Neural progenitor cell (in vitro differentiated cells): ENCODE data around the gene ARPC5. TPM values are rescaled to one million over a fixed set of nuclear protein-coding genes. Genes with fewer than 3 reads are reported as not detected.

ENCODE experiments used
- DNase-seq: peaks from one replicate; pipeline ENCODE4 v3.0.0-alpha.2; 2016; ENCODE audit warnings: low spot score
- H2AFZ ChIP-seq: fragments of 200-600 bp; sonication (generic); replicated peaks from 2 replicates; pipeline ENCODE4 v1.6.1; 2016; ENCODE audit warnings: antibody characterized with exemption
- H3F3A ChIP-seq: fragments of 200-600 bp; sonication (generic); 2 replicates; pipeline ENCODE4 v1.6.1; 2016; ENCODE audit warnings: antibody characterized with exemption, low read depth
- H3K27ac ChIP-seq: fragments of 200-600 bp; sonication (generic); 2 replicates; pipeline ENCODE4 v1.5.1; 2016; ENCODE audit warnings: mild to moderate bottlenecking
- H3K27me3 ChIP-seq: fragments of 200-600 bp; sonication (generic); 2 replicates; pipeline ENCODE4 v1.6.1; 2016; ENCODE audit warnings: mild to moderate bottlenecking, moderate library complexity
- H3K36me3 ChIP-seq: fragments of 200-600 bp; sonication (generic); 2 replicates; pipeline ENCODE4 v1.5.1; 2016
- H3K4me1 ChIP-seq: fragments of 200-600 bp; sonication (generic); 2 replicates; pipeline ENCODE4 v1.6.1; 2016; ENCODE audit warnings: mixed run types
- H3K4me2 ChIP-seq: fragments of 200-600 bp; sonication (generic); 2 replicates; pipeline ENCODE4 v1.6.1; 2016
- H3K4me3 ChIP-seq: fragments of 200-600 bp; sonication (generic); 2 replicates; pipeline ENCODE4 v1.5.1; 2016
- H3K79me2 ChIP-seq: fragments of 200-600 bp; sonication (generic); 2 replicates; pipeline ENCODE4 v1.6.1; 2016; ENCODE audit warnings: low read depth
- H3K9ac ChIP-seq: fragments of 200-600 bp; sonication (generic); 2 replicates; pipeline ENCODE4 v1.6.1; 2016
- H3K9me3 ChIP-seq: fragments of 200-600 bp; sonication (generic); 2 replicates; pipeline ENCODE4 v1.5.1; 2016; ENCODE audit warnings: low read depth
- H4K20me1 ChIP-seq: fragments of 200-600 bp; sonication (generic); 2 replicates; pipeline ENCODE4 v1.6.1; 2016; ENCODE audit warnings: low read depth
- H3K27ac Mint-ChIP-seq: 3 replicates; pipeline ENCODE4 v1.8.0; 2021; ENCODE audit warnings: mixed read lengths
- H3K27me3 Mint-ChIP-seq: 2 replicates; pipeline ENCODE4 v1.8.0; 2022; ENCODE audit warnings: low read depth, mild to moderate bottlenecking, inconsistent platforms, moderate library complexity, mixed read lengths; ENCODE audit not compliant: insufficient read depth
- H3K36me3 Mint-ChIP-seq: 3 replicates; pipeline ENCODE4 v1.8.0; 2021; ENCODE audit warnings: mixed read lengths
- H3K4me1 Mint-ChIP-seq: 3 replicates; pipeline ENCODE4 v1.8.0; 2021; ENCODE audit warnings: mixed read lengths
- H3K4me3 Mint-ChIP-seq: 3 replicates; pipeline ENCODE4 v1.8.0; 2021; ENCODE audit warnings: mild to moderate bottlenecking, moderate library complexity, mixed read lengths
- H3K9me3 Mint-ChIP-seq: 3 replicates; pipeline ENCODE4 v1.8.0; 2020; ENCODE audit warnings: mixed read lengths
- CTCF ChIP-seq: fragments of 200-600 bp; sonication (generic); IDR thresholded peaks from 2 replicates; pipeline ENCODE4 v1.5.1; 2017; ENCODE audit warnings: antibody characterized with exemption, mild to moderate bottlenecking
- EZH2 ChIP-seq: fragments of 200-600 bp; sonication (generic); IDR thresholded peaks from 2 replicates; pipeline ENCODE4 v1.6.1; 2017; ENCODE audit warnings: antibody characterized with exemption, mild to moderate bottlenecking, moderate library complexity
- EZH2phosphoT487 ChIP-seq: fragments of 200-600 bp; sonication (generic); IDR thresholded peaks from 2 replicates; pipeline ENCODE4 v1.6.1; 2017; ENCODE audit warnings: antibody characterized with exemption
- total RNA-seq: library from RNA; depleted of rRNA; stranded (reverse); fragments of >200 nt; gene quantifications from 2 replicates; pipeline ENCODE4 v1.2.3, GENCODE V29; 2015; ENCODE audit warnings: low replicate concordance

The ARPC5 gene
- total RNA-seq, 1 donor from 2014 or later: 131 TPM

- no peak overlapping the region for H3K4me3 Mint-ChIP-seq
- Histone ChIP-seq H3F3A (no peaks in the 10 kb centered on the region), H2AFZ (no peak overlapping the region), H3K79me2 (no peaks in the 10 kb centered on the region), H3K4me2 (no peak overlapping the region), H3K36me3 (no peaks in the 10 kb centered on the region), H3K9ac (no peak overlapping the region), H3K4me3 (no peak overlapping the region), H3K27me3 (no peaks in the 10 kb centered on the region), H3K27ac (no peak overlapping the region), H3K9me3 (no peaks in the 10 kb centered on the region), H4K20me1 (no peaks in the 10 kb centered on the region), H3K4me1 (no peaks in the 10 kb centered on the region)
- no peaks in the 10 kb centered on the region for H3K27me3 Mint-ChIP-seq
- no peaks in the 10 kb centered on the region for H3K4me1 Mint-ChIP-seq
- H3K36me3 Mint-ChIP-seq: peaks cover 9% of the 10 kb centered on the region
- H3K9me3 Mint-ChIP-seq: peaks cover 15% of the 10 kb centered on the region
- TF ChIP-seq EZH2 (no peak), CTCF (no peak), EZH2phosphoT487 (no peak)
- DNase-seq: no peak
- no peak overlapping the region for H3K27ac Mint-ChIP-seq
Measured at GRCh38 chr1:183670169-183670568, 34.6 kb upstream of the ARPC5 start.

- Histone ChIP-seq H3K27ac (no peak overlapping the region), H3K9me3 (no peaks in the 10 kb centered on the region), H3K9ac (no peak overlapping the region), H3K27me3 (no peaks in the 10 kb centered on the region), H4K20me1 (no peaks in the 10 kb centered on the region), H3K4me1 (no peaks in the 10 kb centered on the region), H3F3A (no peaks in the 10 kb centered on the region), H3K4me2 (no peak overlapping the region), H2AFZ (no peak overlapping the region), H3K79me2 (no peaks in the 10 kb centered on the region), H3K4me3 (no peak overlapping the region), H3K36me3 (no peaks in the 10 kb centered on the region)
- no peak for DNase-seq
- TF ChIP-seq CTCF: no peak
- TF ChIP-seq EZH2phosphoT487: no peak
- TF ChIP-seq EZH2: no peak
- H3K4me3 Mint-ChIP-seq: no peak overlapping the region
- peaks cover 1% of the 10 kb centered on the region for H3K36me3 Mint-ChIP-seq
- H3K9me3 Mint-ChIP-seq: peaks cover 5% of the 10 kb centered on the region
- no peak overlapping the region for H3K27ac Mint-ChIP-seq
- peaks cover 18% of the 10 kb centered on the region for H3K4me1 Mint-ChIP-seq
- H3K27me3 Mint-ChIP-seq: peaks cover 3% of the 10 kb centered on the region
Measured at GRCh38 chr1:183656355-183656754, 20.8 kb upstream of the ARPC5 start.

GRCh38 chr1:183655562-183656075 is 20.0 kb upstream of the ARPC5 start:
- peak; percentile 89 for DNase-seq
- Mint-ChIP-seq H3K4me3 (no peak overlapping the region), H3K36me3 (peaks cover 1% of the 10 kb centered on the region), H3K27ac (no peak overlapping the region), H3K27me3 (peaks cover 3% of the 10 kb centered on the region), H3K4me1 (peaks cover 20% of the 10 kb centered on the region), H3K9me3 (peaks cover 5% of the 10 kb centered on the region)
- Histone ChIP-seq H3K4me3 (no peak overlapping the region), H3K4me2 (no peak overlapping the region), H3K4me1 (no peaks in the 10 kb centered on the region), H3K9me3 (no peaks in the 10 kb centered on the region), H3K36me3 (no peaks in the 10 kb centered on the region), H4K20me1 (no peaks in the 10 kb centered on the region), H3K9ac (no peak overlapping the region), H3K79me2 (no peaks in the 10 kb centered on the region), H3F3A (no peaks in the 10 kb centered on the region), H2AFZ (peak overlapping the region; percentile 74), H3K27ac (no peak overlapping the region), H3K27me3 (no peaks in the 10 kb centered on the region)
- TF ChIP-seq EZH2phosphoT487: no peak
- no peak for TF ChIP-seq EZH2
- peak; percentile 94 for TF ChIP-seq CTCF
